Activated naive CD4-positive, alpha-beta T cell treated with anti-CD3 and anti-CD28 coated beads for 36 hours (primary cell): ENCODE results near the gene ZER1. TPM values are rescaled to one million over a fixed set of nuclear protein-coding genes. Genes with fewer than 3 reads are reported as not detected.

Experiments used
- CTCF ChIA-PET: fragments of 350-600 bp; sonication (Branson Sonifier 250); formaldehyde crosslinking; loops from one replicate; lab custom pipeline; 2021; ENCODE audit warnings: antibody characterized with exemption; lab: Charles Lee
- DNase-seq: peaks from one replicate; pipeline ENCODE4 v3.0.0-alpha.2; 2020
- H3K27ac Mint-ChIP-seq: one replicate; pipeline ENCODE4 v1.8.0; 2021; ENCODE audit warnings: mild to moderate bottlenecking, mixed read lengths
- H3K27me3 Mint-ChIP-seq: one replicate; pipeline ENCODE4 v1.8.0; 2021; ENCODE audit warnings: low read depth, mixed read lengths
- H3K36me3 Mint-ChIP-seq: one replicate; pipeline ENCODE4 v1.8.0; 2021; ENCODE audit warnings: low read depth, mixed read lengths
- H3K4me1 Mint-ChIP-seq: one replicate; pipeline ENCODE4 v1.8.0; 2021; ENCODE audit warnings: low read depth, mixed read lengths
- H3K4me3 Mint-ChIP-seq: one replicate; pipeline ENCODE4 v1.8.0; 2021; ENCODE audit warnings: mild to moderate bottlenecking, moderate library complexity, mixed read lengths
- H3K9me3 Mint-ChIP-seq: one replicate; pipeline ENCODE4 v1.8.0; 2021; ENCODE audit warnings: mixed read lengths
- intact Hi-C: fragments of 100-400 bp; cut with micrococcal nuclease; formaldehyde crosslinking; loops from one replicate; pipeline ENCODE4 v1.15.1; 2023
- total RNA-seq, 2 experiments: library from RNA; stranded (reverse); gene quantifications; one replicate each; pipeline ENCODE4 v1.2.3, GENCODE V29; 2021

Gene ZER1
- total RNA-seq, 2 experiments from 2014 or later: 9.9 to 11.0 TPM

DNA sequence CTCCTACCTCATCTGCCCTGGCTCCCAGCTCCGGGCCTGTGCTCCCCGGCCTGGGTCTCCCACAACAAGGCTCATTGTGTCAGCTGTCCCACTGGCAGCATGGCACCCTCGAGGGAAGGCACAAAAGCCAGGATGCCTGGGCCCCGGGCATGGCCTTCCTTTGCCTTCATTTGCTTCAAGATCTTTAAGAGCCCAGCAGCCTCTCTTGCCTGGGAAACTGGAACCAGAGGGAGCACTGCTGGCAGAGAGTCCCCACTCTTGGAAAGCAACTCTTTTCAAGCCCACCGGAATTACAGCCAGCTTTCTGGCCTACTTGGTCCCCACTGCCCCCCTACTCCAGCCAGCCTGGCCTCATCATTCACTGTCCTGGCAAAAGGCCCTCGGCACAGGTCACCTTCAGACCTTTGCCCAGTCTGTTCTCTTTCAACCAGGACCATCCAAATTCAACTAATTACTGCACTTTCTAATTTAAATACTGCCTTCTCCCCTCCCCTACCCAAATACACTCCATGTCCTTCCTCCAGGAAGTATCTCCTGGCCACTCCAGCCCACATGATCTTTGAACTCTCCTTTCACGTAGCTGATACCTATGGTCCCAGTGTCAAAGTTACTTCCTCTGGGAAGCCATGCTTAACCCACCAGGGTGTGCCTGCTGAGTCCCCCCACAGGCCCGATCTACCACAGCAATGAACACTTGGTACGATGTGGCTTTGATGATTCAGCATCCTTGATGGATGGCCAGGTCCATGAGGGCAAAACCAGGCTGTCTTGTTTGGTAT lies 8.9 kb downstream of the ZER1 start:
- Mint-ChIP-seq H3K27ac (no peak overlapping the region), H3K4me1 (peaks cover 10% of the 10 kb centered on the region), H3K9me3 (no peaks in the 10 kb centered on the region), H3K27me3 (no peaks in the 10 kb centered on the region), H3K4me3 (no peak overlapping the region), H3K36me3 (peaks cover 2% of the 10 kb centered on the region)
- CTCF ChIA-PET: no interaction called here
- DNase-seq: no peak
- intact Hi-C loops: no loop called here

DNA sequence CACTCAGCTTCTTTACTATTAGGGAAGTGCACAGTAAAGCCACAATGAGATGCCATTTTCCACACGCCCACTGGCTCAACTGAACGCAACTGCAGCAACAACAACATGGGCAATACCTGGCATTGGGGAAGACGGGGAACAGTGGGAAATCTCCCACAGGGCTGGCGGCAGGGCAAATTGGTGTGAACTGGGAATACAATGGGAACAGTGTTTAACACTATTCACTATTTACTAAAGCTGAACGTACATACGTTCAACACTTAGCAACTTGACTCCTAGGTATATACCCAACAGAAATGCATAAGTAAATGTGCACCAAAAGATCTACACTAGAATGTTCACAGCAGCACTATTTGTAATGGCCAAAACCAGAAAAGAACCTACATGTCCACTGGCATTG lies 14.1 kb downstream of the ZER1 start:
- CTCF ChIA-PET: no interaction called here
- no peaks in the 10 kb centered on the region for H3K36me3 Mint-ChIP-seq
- no peaks in the 10 kb centered on the region for H3K4me1 Mint-ChIP-seq
- no peaks in the 10 kb centered on the region for H3K27me3 Mint-ChIP-seq
- no peaks in the 10 kb centered on the region for H3K9me3 Mint-ChIP-seq
- no peak overlapping the region for H3K27ac Mint-ChIP-seq
- intact Hi-C loops: no loop called here
- H3K4me3 Mint-ChIP-seq: no peak overlapping the region
- no peak for DNase-seq

DNA sequence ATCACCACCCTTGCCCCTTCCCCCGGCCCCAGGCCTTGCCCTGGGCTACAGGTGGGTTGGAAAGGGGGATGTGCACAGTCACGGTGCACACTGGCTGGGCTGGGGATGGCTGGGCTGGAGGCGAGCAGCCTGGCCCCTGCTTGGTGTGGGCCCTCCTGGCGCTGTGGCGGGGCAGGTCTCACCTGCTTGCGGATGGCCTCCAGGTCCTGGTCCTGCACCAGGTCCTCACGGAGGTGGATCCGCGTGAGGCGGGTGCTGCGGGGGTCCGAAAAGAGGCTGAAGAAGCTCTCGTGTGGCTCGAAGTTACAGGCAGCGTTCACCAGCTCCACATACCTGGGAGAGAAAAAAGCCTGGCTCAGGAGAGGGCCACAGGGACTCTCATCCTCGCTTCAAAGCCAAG lies 18.1 kb downstream of the ZER1 start:
- H3K36me3 Mint-ChIP-seq: no peaks in the 10 kb centered on the region
- H3K27ac Mint-ChIP-seq: no peak overlapping the region
- CTCF ChIA-PET: interaction anchor here (1.2 kb wide), 1 partner anchor 175 kb away, joined by 4 read pairs; no protein-coding TSS in a partner anchor
- no peaks in the 10 kb centered on the region for H3K4me1 Mint-ChIP-seq
- H3K4me3 Mint-ChIP-seq: no peak overlapping the region
- H3K27me3 Mint-ChIP-seq: no peaks in the 10 kb centered on the region
- DNase-seq: no peak
- intact Hi-C loops: no loop called here
- no peaks in the 10 kb centered on the region for H3K9me3 Mint-ChIP-seq

DNA sequence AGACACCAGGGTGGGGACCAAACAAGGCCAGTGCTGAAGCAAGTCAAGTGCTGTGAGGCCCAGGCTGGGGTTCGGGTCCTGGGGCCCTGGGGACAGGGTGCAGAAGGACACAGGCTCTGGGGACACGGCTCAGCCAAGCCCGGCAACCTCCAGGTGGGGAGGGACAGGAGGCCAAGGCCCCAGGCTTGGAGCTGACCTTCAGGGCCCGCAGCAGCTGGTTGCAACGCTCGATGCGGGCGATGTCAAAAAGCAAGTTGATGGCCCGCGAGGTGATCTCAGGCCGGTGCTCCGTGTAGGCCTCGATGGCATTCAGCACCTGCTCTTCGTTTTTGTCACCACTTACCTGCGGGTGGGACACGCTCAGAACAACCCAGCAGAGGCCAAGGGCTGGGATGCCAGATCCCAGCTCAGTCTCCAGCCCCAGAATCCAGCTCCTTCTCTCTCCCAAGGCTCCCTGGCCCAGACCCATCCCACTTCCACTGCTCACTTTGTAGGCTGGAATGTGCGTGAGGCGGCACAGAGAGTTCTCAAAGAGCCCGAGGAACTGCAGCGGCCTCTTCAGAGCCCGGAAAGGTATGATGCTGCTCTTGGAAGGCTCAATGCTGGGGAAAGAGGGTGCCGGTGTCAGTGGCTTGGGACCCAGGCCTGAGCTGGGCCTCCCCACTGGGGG lies 20.7 kb downstream of the ZER1 start:
- CTCF ChIA-PET: no interaction called here
- Mint-ChIP-seq H3K27me3 (no peaks in the 10 kb centered on the region), H3K4me1 (no peaks in the 10 kb centered on the region), H3K36me3 (no peaks in the 10 kb centered on the region), H3K4me3 (no peak overlapping the region), H3K27ac (no peak overlapping the region), H3K9me3 (no peaks in the 10 kb centered on the region)
- intact Hi-C loops: no loop called here
- DNase-seq: no peak

DNA sequence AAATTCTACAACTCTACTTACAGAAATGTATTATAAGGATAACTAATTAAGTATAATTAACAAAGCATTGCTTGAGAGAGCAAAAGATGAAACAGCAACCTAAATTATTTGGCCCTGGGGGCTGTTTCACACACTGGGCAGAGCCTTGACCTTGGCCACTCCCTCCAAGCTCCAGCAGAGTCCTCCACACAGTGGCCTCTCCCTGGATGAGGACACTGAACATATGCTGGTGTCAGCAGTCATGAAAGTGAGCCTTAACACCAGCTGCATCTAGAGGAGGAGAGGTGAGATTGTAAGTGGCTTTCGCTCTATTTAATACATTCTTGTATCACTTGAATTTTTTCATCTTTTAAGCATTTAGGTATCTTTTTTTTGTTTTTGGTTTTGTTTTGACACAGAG lies 24.5 kb downstream of the ZER1 start:
- CTCF ChIA-PET: no interaction called here
- H3K36me3 Mint-ChIP-seq: no peaks in the 10 kb centered on the region

DNA sequence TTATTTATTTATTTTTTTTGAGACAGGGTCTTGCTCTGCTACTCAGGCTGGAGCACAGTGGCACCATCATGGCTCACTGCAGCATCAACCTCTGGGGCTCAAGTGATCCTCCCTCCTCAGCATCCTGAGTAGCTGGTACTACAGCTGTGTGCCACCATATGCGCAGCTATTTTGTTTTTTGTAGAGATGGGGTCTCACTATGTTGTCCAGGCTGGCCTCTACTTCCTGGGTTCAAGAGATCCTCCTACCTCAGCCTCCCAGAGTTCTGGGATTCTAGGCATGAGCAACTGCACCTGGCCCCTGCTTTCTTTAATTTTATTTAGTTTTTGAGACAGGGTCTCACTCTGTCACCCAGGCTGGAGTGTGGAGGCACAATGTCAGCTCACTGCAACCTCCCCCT lies 28.3 kb downstream of the ZER1 start:
- no peak overlapping the region for H3K27ac Mint-ChIP-seq
- no peaks in the 10 kb centered on the region for H3K9me3 Mint-ChIP-seq
- peaks cover 3% of the 10 kb centered on the region for H3K36me3 Mint-ChIP-seq
- CTCF ChIA-PET: interaction anchor here (1.1 kb wide), 1 partner anchor 15 kb away, joined by 3 read pairs; no protein-coding TSS in a partner anchor
- H3K4me3 Mint-ChIP-seq: no peak overlapping the region
- DNase-seq: no peak
- intact Hi-C loops: no loop called here
- no peaks in the 10 kb centered on the region for H3K4me1 Mint-ChIP-seq
- no peaks in the 10 kb centered on the region for H3K27me3 Mint-ChIP-seq

More for the DNA sequence above, 24.5 kb downstream of the ZER1 start:
- no peak overlapping the region for H3K27ac Mint-ChIP-seq
- intact Hi-C loops: no loop called here
- no peak overlapping the region for H3K4me3 Mint-ChIP-seq
- DNase-seq: no peak
- no peaks in the 10 kb centered on the region for H3K9me3 Mint-ChIP-seq
- H3K4me1 Mint-ChIP-seq: no peaks in the 10 kb centered on the region
- no peaks in the 10 kb centered on the region for H3K27me3 Mint-ChIP-seq

DNA sequence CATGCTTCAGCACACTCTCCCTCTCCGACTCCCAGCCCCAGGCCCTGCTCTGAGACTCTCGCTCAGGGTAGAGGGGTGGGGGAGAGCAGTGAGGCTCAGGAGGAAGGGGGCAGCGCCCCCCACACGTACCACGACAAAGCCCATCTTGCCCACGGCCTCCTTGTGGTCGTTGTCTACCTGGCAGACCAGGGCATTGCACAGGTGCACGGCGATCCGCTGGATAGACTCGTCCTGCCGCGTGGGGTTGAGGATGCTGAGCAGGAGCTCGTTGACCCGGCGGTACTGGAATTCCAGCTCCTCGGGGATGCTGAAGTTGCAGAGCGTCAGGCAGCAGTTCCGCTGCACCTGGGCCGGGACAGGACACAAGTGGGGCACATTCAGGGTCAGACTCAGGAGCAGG lies 29.3 kb downstream of the ZER1 start:
- Mint-ChIP-seq H3K4me1 (no peaks in the 10 kb centered on the region), H3K27me3 (no peaks in the 10 kb centered on the region), H3K36me3 (peaks cover 3% of the 10 kb centered on the region), H3K27ac (no peak overlapping the region), H3K9me3 (no peaks in the 10 kb centered on the region), H3K4me3 (no peak overlapping the region)
- intact Hi-C loops: no loop called here
- CTCF ChIA-PET: no interaction called here
- no peak for DNase-seq

DNA sequence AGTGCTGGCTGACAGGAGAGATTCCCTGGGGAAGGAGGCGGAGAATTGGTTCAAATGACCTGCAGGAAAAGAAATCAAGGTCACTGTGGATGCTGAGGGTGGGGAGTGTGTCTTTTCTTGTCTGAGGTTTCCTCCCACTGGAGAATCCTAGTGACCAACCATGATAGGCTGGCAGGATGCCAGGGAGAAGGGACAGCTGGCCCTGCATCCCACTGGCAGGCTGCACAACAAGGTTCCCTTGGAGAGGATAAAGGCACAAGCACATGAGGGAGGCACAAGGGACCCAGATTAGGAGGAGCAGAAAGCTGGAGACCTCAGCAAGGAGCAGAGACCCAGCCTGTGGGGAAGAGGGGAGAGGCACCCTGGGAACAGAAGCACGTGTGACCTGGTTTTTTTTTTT lies 36.4 kb downstream of the ZER1 start:
- intact Hi-C loops: no loop called here
- no peaks in the 10 kb centered on the region for H3K4me1 Mint-ChIP-seq
- H3K4me3 Mint-ChIP-seq: no peak overlapping the region
- H3K36me3 Mint-ChIP-seq: no peaks in the 10 kb centered on the region
- DNase-seq: no peak
- H3K27ac Mint-ChIP-seq: no peak overlapping the region
- no peaks in the 10 kb centered on the region for H3K27me3 Mint-ChIP-seq
- CTCF ChIA-PET: interaction anchor here (0.9 kb wide), 1 partner anchor 153 kb away, joined by 5 read pairs; no protein-coding TSS in a partner anchor
- H3K9me3 Mint-ChIP-seq: no peaks in the 10 kb centered on the region

DNA sequence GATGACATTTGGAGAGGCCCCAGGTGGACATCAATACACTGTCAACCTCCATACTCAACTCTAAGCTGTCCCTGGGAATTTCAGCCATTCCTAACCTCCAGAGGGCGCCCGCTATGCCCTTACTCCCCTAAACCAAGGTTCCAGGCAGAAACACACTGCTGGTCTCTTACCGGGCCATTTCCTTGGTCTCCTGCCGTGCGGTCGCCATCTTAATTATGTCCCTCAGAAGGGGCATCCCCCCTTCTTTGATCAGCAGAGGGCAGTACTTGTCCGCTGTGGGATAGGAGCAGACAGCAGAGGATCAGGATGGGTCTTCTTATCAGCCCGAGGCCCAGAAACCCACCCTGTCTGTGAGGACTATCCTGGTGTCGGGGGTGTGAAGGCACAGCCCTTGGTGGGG lies 38.5 kb downstream of the ZER1 start:
- no peaks in the 10 kb centered on the region for H3K4me1 Mint-ChIP-seq
- no peaks in the 10 kb centered on the region for H3K36me3 Mint-ChIP-seq
- no peak overlapping the region for H3K4me3 Mint-ChIP-seq
- CTCF ChIA-PET: interaction anchor here (1.1 to 1.5 kb wide), 3 partner anchors 8 to 196 kb away, joined by 3 read pairs; no protein-coding TSS in a partner anchor
- DNase-seq: peak; percentile 53
- no peaks in the 10 kb centered on the region for H3K9me3 Mint-ChIP-seq
- intact Hi-C loops: no loop called here
- no peaks in the 10 kb centered on the region for H3K27me3 Mint-ChIP-seq
- no peak overlapping the region for H3K27ac Mint-ChIP-seq

DNA sequence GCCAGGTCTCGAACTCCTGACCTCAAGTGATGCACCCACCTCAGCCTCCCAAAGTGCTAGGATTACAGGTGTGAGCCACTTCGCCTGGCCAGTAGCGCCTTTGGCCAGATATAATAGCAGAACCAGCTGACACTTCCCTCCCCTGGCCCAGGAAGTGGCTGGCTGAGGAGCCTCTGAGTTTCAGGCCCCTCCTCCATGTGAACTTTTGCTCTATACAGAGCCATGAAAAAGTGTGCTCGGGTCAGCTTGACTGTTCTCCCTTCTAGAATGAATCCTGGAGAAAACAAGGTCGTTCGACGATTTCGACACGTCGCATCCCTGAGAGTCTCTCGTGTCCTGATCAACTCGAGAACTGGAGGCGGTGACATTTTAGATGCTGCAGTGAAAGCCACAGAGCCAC lies 39.2 kb downstream of the ZER1 start:
- no peaks in the 10 kb centered on the region for H3K36me3 Mint-ChIP-seq
- intact Hi-C loops: no loop called here
- no peak overlapping the region for H3K27ac Mint-ChIP-seq
- H3K9me3 Mint-ChIP-seq: no peaks in the 10 kb centered on the region
- peaks cover under 1% of the 10 kb centered on the region for H3K4me1 Mint-ChIP-seq
- no peak for DNase-seq
- H3K4me3 Mint-ChIP-seq: no peak overlapping the region
- CTCF ChIA-PET: interaction anchor here (1.5 kb wide), 1 partner anchor 8 kb away, joined by 3 read pairs; no protein-coding TSS in a partner anchor
- H3K27me3 Mint-ChIP-seq: no peaks in the 10 kb centered on the region

DNA sequence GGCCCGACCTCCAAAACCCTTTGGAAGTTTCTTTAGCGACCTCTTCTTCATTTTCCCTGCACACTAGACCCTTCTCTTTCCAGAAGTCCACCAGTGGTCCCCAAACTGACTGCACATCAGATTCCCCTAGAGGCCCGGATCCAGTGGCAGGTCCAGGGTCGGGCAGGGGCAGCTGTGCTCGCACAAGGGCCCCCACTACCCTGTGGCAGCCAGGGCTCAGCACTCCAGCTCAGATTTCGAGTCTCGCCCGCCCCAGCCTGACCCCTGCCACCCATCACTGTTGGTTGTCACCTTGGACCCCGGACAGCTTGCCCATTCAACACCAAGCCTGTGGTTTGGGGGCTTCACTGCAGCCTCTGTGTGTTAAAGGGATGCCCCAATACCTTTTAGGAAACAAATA lies 40.0 kb downstream of the ZER1 start:
- CTCF ChIA-PET: no interaction called here
- Mint-ChIP-seq H3K27me3 (no peaks in the 10 kb centered on the region), H3K27ac (no peak overlapping the region), H3K9me3 (no peaks in the 10 kb centered on the region), H3K4me1 (peaks cover 2% of the 10 kb centered on the region), H3K36me3 (no peaks in the 10 kb centered on the region), H3K4me3 (no peak overlapping the region)
- DNase-seq: no peak
- intact Hi-C loops: no loop called here

DNA sequence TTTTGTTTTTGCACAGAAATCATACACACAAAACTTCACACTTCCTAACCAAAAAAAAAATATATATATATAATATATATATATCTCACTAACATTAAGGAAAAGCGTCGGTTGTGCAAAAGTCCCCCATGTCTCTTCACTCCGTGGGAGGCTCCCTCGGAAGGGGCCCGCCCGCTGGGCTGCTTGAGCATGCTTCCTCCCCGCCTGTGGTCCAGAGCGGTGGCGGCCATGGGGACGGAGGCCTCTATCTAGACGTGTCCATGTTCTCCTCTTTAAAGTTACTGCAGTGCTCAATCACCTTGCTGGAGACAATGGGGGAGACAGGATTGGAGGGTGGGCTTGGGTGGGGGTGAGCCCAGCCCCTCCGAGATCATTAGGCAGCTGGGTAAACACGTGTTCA lies 40.6 kb downstream of the ZER1 start:
- Mint-ChIP-seq H3K27ac (no peak overlapping the region), H3K36me3 (no peaks in the 10 kb centered on the region), H3K4me3 (no peak overlapping the region), H3K27me3 (no peaks in the 10 kb centered on the region), H3K9me3 (no peaks in the 10 kb centered on the region), H3K4me1 (peaks cover 2% of the 10 kb centered on the region)
- intact Hi-C loops: no loop called here
- no peak for DNase-seq
- CTCF ChIA-PET: no interaction called here
